T-helper 22 cell (primary cell): ENCODE results near the gene QDPR.
"Not testable (repeated sequence)": the region's sequence is repeated elsewhere in the genome, so short reads cannot be mapped to it uniquely, and the experiment has no call there.

Source experiments
- DNase-seq: peaks from one replicate; pipeline ENCODE4 v3.0.0-alpha.2; 2020; ENCODE audit warnings: low read depth

QDPR gene

GRCh38 chr4:17491196-17491595 is 20.7 kb downstream of the QDPR start:
- DNase-seq = no peak

- no peak for DNase-seq
These were observed 21.3 kb downstream of the QDPR start for GRCh38 chr4:17490575-17491059.

GRCh38 chr4:17489721-17490120 is 22.2 kb downstream of the QDPR start:
- no peak for DNase-seq

GRCh38 chr4:17489123-17489522 is 22.8 kb downstream of the QDPR start:
- DNase-seq = no peak

- no peak for DNase-seq
These were observed 29.2 kb downstream of the QDPR start for GRCh38 chr4:17482716-17483115.

- no peak for DNase-seq
These were observed 30.9 kb downstream of the QDPR start for GRCh38 chr4:17480955-17481354.

GRCh38 chr4:17480210-17480927 is 31.5 kb downstream of the QDPR start:
- no peak for DNase-seq

GRCh38 chr4:17477774-17478472 is 34.0 kb downstream of the QDPR start:
- no peak for DNase-seq

- no peak for DNase-seq
These were observed 35.0 kb downstream of the QDPR start for GRCh38 chr4:17476853-17477252.

- no peak for DNase-seq
These were observed 36.4 kb downstream of the QDPR start for GRCh38 chr4:17475481-17475880.

GRCh38 chr4:17469931-17470674 is 41.8 kb downstream of the QDPR start:
- DNase-seq = no peak

- DNase-seq = no peak
These were observed 43.2 kb downstream of the QDPR start for GRCh38 chr4:17468619-17469221.

- DNase-seq = no peak
These were observed 48.3 kb downstream of the QDPR start for GRCh38 chr4:17463606-17464005.

GRCh38 chr4:17450269-17450804 is 61.6 kb downstream of the QDPR start:
- DNase-seq = no peak

- DNase-seq = no peak
These were observed 63.2 kb downstream of the QDPR start for GRCh38 chr4:17448689-17449088.

- DNase-seq = no peak
These were observed 64.1 kb downstream of the QDPR start for GRCh38 chr4:17447675-17448298.

GRCh38 chr4:17447056-17447455 is 64.8 kb downstream of the QDPR start:
- no peak for DNase-seq

- not testable (repeated sequence) for DNase-seq
These were observed 69.4 kb downstream of the QDPR start for GRCh38 chr4:17442477-17442876.

- DNase-seq = no peak
These were observed 74.5 kb downstream of the QDPR start for GRCh38 chr4:17437396-17437795.

- DNase-seq = no peak
These were observed 75.2 kb downstream of the QDPR start for GRCh38 chr4:17436750-17437090.
